ENCODE measurements around the gene GGA2.
"Not testable (repeated sequence)": the region's sequence is repeated elsewhere in the genome, so short reads cannot be mapped to it uniquely, and the experiment has no call there.

The GGA2 gene

GRCh38 chr16:23476289-23476688, 34.0 kb downstream of the GGA2 start:
- no peak for DNase-seq (ENCODE audit: low spot score)

GRCh38 chr16:23469814-23470213, 40.5 kb downstream of the GGA2 start:
- peak; percentile 24 for DNase-seq (ENCODE audit: low spot score)

GRCh38 chr16:23466162-23466885, 44.0 kb downstream of the GGA2 start:
- peak; percentile 47 for DNase-seq (ENCODE audit: low spot score)

- DNase-seq (ENCODE audit: low spot score), result no peak
Measured at GRCh38 chr16:23465179-23465578, 45.1 kb downstream of the GGA2 start.

- DNase-seq (ENCODE audit: low spot score), result no peak
Measured at GRCh38 chr16:23464196-23464595, 46.1 kb downstream of the GGA2 start.

- DNase-seq (ENCODE audit: low spot score), result peak; percentile 88
Measured at GRCh38 chr16:23462994-23463393, 47.3 kb downstream of the GGA2 start.

- DNase-seq (ENCODE audit: low spot score), result no peak
Measured at GRCh38 chr16:23453338-23454052, 56.8 kb downstream of the GGA2 start.

GRCh38 chr16:23452572-23453337, 57.5 kb downstream of the GGA2 start, which contains the start of gene COG7:
COG7 (minus strand) TSS chr16:23453189; CDS start chr16:23452994, 195 bp downstream.
- peak; percentile 94 for DNase-seq (ENCODE audit: low spot score)

- DNase-seq (ENCODE audit: low spot score), result no peak
Measured at GRCh38 chr16:23452221-23452571, 58.1 kb downstream of the GGA2 start.

- no peak for DNase-seq (ENCODE audit: low spot score)
Measured at GRCh38 chr16:23448392-23448791, 61.9 kb downstream of the GGA2 start.

GRCh38 chr16:23437542-23437941, 72.8 kb downstream of the GGA2 start:
- DNase-seq (ENCODE audit: low spot score), result not testable (repeated sequence)

- DNase-seq (ENCODE audit: low spot score), result no peak
Measured at GRCh38 chr16:23436951-23437350, 73.3 kb downstream of the GGA2 start.

- peak; percentile 66 for DNase-seq (ENCODE audit: low spot score)
Measured at GRCh38 chr16:23435500-23435899, 74.8 kb downstream of the GGA2 start.

- peak; percentile 64 for DNase-seq (ENCODE audit: low spot score)
Measured at GRCh38 chr16:23434380-23434779, 75.9 kb downstream of the GGA2 start.

GRCh38 chr16:23433261-23433920, 76.9 kb downstream of the GGA2 start:
- DNase-seq (ENCODE audit: low spot score), result no peak

GRCh38 chr16:23432176-23433128, 77.8 kb downstream of the GGA2 start:
- no peak for DNase-seq (ENCODE audit: low spot score)

GRCh38 chr16:23428351-23428750, 81.9 kb downstream of the GGA2 start:
- no peak for DNase-seq (ENCODE audit: low spot score)

- no peak for DNase-seq (ENCODE audit: low spot score)
Measured at GRCh38 chr16:23424292-23424958, 85.9 kb downstream of the GGA2 start.

GRCh38 chr16:23423496-23424049, 86.7 kb downstream of the GGA2 start:
- DNase-seq (ENCODE audit: low spot score), result peak; percentile 90

- DNase-seq (ENCODE audit: low spot score), result no peak
Measured at GRCh38 chr16:23420011-23420410, 90.3 kb downstream of the GGA2 start.
